Measurements from ENCODE around the gene POLR1C.

DNA sequence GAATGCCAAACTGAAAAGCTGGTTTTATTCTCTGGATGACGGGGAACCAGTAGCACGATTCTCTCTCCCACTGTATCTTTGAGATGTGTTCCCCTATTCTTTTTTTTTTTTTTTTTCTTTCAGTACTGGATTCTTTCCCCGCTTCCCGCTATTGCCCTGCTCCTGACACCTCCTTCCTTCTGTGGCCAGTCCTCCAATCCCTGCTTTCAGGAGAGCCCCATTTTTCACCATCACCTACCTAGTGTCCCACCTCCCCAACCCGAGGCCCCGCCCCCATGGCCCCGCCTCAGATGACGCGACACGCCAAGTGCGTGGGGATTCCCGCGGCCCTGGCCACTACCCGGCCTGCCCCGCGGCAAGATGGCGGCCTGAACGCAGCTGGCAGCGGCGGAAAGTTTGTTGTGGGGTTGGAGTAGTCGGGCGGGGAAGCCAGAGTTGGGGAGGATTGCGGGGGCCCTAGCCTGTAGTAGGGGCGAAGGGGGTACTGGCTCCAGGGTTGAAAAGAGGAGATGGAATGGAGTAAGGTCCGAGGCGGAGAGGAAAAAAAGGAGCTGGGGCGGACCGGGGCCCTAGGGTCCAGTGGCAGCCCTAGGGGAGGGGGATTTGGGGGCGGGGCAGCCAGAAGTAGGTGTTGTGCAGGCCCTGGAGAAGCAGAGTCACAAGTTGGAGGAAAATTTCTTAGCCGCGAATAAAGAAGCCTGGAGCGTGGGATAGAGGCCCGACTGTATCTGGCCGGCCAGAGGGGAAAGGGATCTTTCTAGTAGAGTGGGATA, 39.5 kb upstream of the POLR1C start, which contains the start of gene TJAP1:
- TF ChIP-seq EP300 (IDR thresholded peaks at IDR 0.05; ENCODE audit: borderline replicate concordance), result no peak
- TF ChIP-seq TAF1 (IDR thresholded peaks at IDR 0.05; ENCODE audit: low read depth), result peak; percentile 98
- no peak for TF ChIP-seq RAD21 (IDR thresholded peaks at IDR 0.05; ENCODE audit: low read depth)
- TF ChIP-seq ZBTB7A (IDR thresholded peaks at IDR 0.05; ENCODE audit: low read depth), result peak; percentile 57; the same call in 1 of the 2 replicates
- TF ChIP-seq NFIC (IDR thresholded peaks at IDR 0.05), result no peak
- peak; percentile 73 for TF ChIP-seq CREB1 (IDR thresholded peaks at IDR 0.05; ENCODE audit: low read depth)
- TF ChIP-seq, protein P1, sequence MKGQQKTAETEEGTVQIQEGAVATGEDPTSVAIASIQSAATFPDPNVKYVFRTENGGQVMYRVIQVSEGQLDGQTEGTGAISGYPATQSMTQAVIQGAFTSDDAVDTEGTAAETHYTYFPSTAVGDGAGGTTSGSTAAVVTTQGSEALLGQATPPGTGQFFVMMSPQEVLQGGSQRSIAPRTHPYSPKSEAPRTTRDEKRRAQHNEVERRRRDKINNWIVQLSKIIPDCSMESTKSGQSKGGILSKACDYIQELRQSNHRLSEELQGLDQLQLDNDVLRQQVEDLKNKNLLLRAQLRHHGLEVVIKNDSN (IDR thresholded peaks at IDR 0.05), result no peak
- TF ChIP-seq CEBPB (IDR thresholded peaks at IDR 0.05), result no peak
- TF ChIP-seq, protein P2, sequence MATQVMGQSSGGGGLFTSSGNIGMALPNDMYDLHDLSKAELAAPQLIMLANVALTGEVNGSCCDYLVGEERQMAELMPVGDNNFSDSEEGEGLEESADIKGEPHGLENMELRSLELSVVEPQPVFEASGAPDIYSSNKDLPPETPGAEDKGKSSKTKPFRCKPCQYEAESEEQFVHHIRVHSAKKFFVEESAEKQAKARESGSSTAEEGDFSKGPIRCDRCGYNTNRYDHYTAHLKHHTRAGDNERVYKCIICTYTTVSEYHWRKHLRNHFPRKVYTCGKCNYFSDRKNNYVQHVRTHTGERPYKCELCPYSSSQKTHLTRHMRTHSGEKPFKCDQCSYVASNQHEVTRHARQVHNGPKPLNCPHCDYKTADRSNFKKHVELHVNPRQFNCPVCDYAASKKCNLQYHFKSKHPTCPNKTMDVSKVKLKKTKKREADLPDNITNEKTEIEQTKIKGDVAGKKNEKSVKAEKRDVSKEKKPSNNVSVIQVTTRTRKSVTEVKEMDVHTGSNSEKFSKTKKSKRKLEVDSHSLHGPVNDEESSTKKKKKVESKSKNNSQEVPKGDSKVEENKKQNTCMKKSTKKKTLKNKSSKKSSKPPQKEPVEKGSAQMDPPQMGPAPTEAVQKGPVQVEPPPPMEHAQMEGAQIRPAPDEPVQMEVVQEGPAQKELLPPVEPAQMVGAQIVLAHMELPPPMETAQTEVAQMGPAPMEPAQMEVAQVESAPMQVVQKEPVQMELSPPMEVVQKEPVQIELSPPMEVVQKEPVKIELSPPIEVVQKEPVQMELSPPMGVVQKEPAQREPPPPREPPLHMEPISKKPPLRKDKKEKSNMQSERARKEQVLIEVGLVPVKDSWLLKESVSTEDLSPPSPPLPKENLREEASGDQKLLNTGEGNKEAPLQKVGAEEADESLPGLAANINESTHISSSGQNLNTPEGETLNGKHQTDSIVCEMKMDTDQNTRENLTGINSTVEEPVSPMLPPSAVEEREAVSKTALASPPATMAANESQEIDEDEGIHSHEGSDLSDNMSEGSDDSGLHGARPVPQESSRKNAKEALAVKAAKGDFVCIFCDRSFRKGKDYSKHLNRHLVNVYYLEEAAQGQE (IDR thresholded peaks at IDR 0.05; ENCODE audit: low read depth), result no peak
- no peak for TF ChIP-seq TEAD4 (IDR thresholded peaks at IDR 0.05)
- TF ChIP-seq, protein P3, sequence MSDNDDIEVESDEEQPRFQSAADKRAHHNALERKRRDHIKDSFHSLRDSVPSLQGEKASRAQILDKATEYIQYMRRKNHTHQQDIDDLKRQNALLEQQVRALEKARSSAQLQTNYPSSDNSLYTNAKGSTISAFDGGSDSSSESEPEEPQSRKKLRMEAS (IDR thresholded peaks at IDR 0.05), result no peak
- TF ChIP-seq FOXM1 (IDR thresholded peaks at IDR 0.05; ENCODE audit: borderline replicate concordance, low read depth), result no peak
- TF ChIP-seq EGR1 (IDR thresholded peaks at IDR 0.05), result no peak

Measured in Ishikawa (cell line).